ENCODE results near the gene CDC20B. TPM values are rescaled to one million over a fixed set of nuclear protein-coding genes. Genes with fewer than 3 reads are reported as not detected.

CDC20B gene
- total RNA-seq, 1 experiment from 2014 or later = not detected

DNA sequence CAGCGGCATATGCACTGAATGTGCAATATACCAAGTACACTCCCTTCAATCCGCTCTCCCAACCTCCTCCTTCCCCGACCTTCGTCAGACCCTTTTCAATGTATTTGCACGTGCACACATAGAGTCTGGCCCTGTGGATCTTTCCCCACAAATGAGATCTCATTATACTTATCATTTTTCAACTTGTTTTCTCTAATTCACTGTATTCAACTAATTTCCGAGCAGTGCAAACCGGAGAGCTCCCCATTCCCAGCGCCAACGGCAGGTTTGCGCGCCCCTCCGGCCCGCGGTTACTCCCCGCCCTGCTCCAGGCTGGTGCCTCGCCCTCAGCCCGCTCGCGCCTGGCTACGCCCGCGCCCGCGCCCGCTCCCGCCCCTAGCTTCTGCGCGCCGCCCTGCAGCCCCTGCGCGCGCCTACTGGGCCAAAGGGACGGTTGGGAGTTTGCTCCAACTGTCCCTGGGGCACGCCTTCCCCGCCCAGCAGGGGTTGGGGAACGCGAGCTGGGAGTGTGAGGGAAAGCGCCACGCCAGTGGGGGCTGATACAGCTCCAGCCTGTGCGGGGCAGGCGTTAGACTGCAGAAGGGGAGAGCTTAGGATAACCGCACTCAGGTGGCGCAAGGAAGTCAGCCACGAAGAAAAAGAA lies 3.3 kb upstream of the CDC20B start (continued):
- TF ChIP-seq, protein P1, sequence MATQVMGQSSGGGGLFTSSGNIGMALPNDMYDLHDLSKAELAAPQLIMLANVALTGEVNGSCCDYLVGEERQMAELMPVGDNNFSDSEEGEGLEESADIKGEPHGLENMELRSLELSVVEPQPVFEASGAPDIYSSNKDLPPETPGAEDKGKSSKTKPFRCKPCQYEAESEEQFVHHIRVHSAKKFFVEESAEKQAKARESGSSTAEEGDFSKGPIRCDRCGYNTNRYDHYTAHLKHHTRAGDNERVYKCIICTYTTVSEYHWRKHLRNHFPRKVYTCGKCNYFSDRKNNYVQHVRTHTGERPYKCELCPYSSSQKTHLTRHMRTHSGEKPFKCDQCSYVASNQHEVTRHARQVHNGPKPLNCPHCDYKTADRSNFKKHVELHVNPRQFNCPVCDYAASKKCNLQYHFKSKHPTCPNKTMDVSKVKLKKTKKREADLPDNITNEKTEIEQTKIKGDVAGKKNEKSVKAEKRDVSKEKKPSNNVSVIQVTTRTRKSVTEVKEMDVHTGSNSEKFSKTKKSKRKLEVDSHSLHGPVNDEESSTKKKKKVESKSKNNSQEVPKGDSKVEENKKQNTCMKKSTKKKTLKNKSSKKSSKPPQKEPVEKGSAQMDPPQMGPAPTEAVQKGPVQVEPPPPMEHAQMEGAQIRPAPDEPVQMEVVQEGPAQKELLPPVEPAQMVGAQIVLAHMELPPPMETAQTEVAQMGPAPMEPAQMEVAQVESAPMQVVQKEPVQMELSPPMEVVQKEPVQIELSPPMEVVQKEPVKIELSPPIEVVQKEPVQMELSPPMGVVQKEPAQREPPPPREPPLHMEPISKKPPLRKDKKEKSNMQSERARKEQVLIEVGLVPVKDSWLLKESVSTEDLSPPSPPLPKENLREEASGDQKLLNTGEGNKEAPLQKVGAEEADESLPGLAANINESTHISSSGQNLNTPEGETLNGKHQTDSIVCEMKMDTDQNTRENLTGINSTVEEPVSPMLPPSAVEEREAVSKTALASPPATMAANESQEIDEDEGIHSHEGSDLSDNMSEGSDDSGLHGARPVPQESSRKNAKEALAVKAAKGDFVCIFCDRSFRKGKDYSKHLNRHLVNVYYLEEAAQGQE (IDR thresholded peaks at IDR 0.05; ENCODE audit: low read depth) = no peak
- no peak for TF ChIP-seq ELF1 (IDR thresholded peaks at IDR 0.05; ENCODE audit: borderline replicate concordance, low read depth)
- TF ChIP-seq, protein P2, sequence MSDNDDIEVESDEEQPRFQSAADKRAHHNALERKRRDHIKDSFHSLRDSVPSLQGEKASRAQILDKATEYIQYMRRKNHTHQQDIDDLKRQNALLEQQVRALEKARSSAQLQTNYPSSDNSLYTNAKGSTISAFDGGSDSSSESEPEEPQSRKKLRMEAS (IDR thresholded peaks at IDR 0.05) = peak; percentile 92
- TF ChIP-seq SRF (IDR thresholded peaks at IDR 0.05; ENCODE audit: low read depth) = no peak
- no peak for TF ChIP-seq EZH2phosphoT487 (IDR thresholded peaks at IDR 0.05; ENCODE audit: borderline replicate concordance)
- peak; percentile 39; the same call in 1 of the 2 replicates for TF ChIP-seq POLR2AphosphoS5 (IDR thresholded peaks at IDR 0.05; ENCODE audit: low read depth, low read length)
- no peak for TF ChIP-seq EZH2 (IDR thresholded peaks at IDR 0.05)
- TF ChIP-seq TCF7L2 (IDR thresholded peaks at IDR 0.05; ENCODE audit: borderline replicate concordance, extremely low read depth, insufficient read depth, insufficient read length) = no peak
- TF ChIP-seq RAD21 (IDR thresholded peaks at IDR 0.05; ENCODE audit: low read depth) = no peak
- peak; percentile 54 for TF ChIP-seq YY1 (IDR thresholded peaks at IDR 0.05; ENCODE audit: extremely low read depth, insufficient replicate concordance, low read depth, low read length)
- no peak for TF ChIP-seq ZNF274 (IDR thresholded peaks at IDR 0.05; ENCODE audit: low read depth, low read length)
